Retinal pigment epithelial cell (primary cell): ENCODE measurements around the gene ZAP70.

ENCODE experiments used
- DNase-seq: peaks from one replicate; pipeline ENCODE4 v3.0.0-alpha.2; 2010; ENCODE audit warnings: low read depth
- H3K4me3 ChIP-seq: 2 replicates; pipeline ENCODE4 v1.5.1; 2011; ENCODE audit warnings: mild to moderate bottlenecking, low read length, control low read depth, moderate library complexity
- TF ChIP-seq, protein P1 (sequence below): conservative IDR thresholded peaks from 2 replicates; pipeline ENCODE4 v1.5.1; 2011; ENCODE audit warnings: low read depth, low read length, control low read depth, inconsistent platforms

Gene ZAP70

DNA sequence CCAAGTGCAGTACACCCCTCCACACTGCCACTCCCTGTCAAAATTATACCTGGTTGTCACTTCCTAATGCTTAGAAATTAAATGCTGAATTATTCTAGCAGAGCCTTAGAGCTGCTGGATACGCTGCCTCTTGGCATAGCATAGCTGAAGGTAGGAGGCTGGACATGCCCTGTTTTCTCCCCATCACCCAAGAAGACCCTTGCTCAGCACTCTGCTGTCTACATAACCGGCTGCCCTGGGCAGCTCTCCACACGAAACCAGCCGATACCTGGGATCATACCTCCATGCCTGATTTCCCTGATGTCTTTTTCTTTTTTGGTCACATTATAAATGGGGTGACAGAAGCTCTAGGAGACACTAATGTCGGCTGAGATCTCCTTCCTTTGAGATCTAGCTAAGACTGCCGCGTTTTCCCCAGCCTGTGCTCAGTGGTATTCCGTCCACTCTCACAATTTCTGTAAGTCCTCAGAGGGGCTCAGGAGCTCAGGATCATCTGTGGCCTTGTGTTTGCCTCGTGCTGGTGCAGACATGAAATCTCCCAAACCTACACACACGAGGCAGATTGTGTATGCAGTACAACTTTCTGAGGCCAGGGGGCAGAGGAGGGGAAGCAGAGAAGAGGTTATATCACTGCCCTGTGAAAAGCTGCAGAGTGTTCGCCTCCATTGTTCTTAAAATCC lies 13.5 kb upstream of the ZAP70 start:
- DNase-seq: peak; percentile 19
- H3K4me3 ChIP-seq: no peak overlapping the region
- TF ChIP-seq, protein P1, sequence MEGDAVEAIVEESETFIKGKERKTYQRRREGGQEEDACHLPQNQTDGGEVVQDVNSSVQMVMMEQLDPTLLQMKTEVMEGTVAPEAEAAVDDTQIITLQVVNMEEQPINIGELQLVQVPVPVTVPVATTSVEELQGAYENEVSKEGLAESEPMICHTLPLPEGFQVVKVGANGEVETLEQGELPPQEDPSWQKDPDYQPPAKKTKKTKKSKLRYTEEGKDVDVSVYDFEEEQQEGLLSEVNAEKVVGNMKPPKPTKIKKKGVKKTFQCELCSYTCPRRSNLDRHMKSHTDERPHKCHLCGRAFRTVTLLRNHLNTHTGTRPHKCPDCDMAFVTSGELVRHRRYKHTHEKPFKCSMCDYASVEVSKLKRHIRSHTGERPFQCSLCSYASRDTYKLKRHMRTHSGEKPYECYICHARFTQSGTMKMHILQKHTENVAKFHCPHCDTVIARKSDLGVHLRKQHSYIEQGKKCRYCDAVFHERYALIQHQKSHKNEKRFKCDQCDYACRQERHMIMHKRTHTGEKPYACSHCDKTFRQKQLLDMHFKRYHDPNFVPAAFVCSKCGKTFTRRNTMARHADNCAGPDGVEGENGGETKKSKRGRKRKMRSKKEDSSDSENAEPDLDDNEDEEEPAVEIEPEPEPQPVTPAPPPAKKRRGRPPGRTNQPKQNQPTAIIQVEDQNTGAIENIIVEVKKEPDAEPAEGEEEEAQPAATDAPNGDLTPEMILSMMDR: peak; percentile 87

DNA sequence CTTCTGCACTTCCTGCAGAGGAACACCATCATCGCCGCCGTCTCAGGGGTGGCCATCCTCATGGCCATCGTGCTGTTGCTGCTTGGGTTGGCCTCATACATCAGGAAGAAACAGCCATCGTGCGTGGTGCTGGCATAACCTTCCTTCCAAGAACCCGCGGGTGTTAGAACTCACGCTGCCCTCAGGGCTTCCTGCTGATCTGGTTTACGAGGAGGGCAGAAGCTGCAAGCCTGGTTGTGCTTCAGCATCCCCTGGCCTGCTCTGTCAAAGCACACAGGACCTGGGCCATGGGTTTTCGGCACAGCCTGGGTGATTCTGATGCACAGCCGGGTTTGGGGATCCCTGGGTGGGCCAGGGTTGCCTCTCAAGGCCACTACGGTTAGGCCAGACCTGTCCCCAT lies 12.2 kb upstream of the ZAP70 start:
- no peak for DNase-seq
- H3K4me3 ChIP-seq: no peak overlapping the region
- TF ChIP-seq, protein P1: no peak

DNA sequence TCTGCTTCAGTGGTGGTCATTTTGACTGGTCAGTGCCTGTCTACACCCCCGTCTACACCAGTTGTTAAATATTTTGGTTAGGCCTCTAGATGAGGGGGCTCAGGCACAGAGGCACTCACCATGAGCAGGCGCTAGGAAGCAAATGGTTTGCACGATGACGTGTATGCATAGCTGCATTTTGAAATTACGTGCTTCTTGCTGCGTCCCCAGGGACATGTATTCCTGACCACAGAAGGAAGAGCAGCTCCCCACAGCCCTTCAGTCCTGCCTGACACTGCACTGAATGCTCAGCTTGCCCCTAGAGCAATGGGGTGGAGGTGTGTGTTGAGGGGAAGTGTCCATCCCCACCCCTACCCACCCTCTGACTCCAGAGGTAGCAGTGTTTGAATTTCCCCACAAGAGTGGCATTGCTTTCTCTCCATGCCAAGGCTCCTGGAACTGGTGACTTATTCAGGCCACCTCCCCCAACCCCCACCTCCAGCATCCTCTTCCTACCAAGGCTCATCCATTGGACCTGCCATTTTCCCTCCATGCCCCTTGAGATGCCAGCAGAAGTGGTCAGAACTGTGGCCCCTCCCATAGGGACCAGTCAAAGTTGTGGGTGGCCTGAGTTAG lies 11.4 kb upstream of the ZAP70 start:
- no peak overlapping the region for H3K4me3 ChIP-seq
- no peak for DNase-seq
- TF ChIP-seq, protein P1: no peak

DNA sequence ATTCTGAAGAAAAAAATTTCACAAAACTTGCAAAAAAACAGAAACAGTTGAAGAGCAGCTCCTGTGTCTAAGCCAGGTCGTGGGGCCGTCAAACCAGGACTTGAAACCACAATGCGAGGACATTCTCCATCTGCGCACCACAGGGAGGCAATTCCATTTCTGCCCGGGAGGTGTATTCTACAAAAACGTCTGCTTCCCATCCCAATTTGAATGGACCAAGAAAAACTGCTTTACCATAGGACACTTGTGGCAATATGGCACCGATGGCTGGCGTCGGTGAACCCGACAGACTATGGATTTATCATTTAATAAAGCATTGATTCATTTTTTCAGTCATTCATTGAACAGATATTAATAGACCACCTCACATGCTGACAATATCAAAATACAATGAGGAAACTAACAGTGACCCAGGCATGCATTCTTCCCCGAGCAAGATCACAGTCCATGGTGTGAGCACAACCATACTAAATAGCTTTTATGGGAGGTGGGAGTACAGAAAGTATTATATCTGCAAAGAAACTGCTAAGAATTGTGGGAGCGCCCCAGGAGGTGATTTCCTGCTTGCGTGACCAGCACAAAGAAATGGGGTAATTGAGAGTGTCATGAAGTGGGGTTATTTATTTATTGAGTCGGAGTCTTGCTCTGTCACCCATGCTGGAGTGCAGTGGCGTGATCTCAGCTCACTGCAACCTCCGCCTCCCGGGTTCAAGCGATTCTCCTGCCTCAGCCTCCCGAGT lies 10.5 kb upstream of the ZAP70 start:
- DNase-seq: no peak
- no peak overlapping the region for H3K4me3 ChIP-seq
- TF ChIP-seq, protein P1: no peak

DNA sequence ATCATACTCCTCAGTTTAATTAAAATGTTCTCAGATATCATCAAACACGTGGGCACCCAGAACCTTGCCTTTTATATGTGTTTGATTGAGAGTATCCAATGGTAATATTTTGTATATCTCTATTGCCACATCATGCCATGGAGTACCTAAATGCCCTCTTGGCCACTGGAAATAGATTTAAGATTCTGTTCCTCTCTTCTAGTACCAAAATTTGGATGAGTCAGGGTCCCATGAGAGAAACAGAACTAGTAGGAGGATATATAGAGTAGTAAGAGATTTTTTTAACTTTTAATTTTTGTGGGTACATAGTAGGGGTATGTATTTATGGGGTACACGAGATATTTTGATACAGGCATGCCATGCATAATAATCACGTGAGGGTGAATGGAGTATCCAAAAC lies 9.6 kb upstream of the ZAP70 start:
- H3K4me3 ChIP-seq: no peak overlapping the region
- TF ChIP-seq, protein P1: no peak
- no peak for DNase-seq

DNA sequence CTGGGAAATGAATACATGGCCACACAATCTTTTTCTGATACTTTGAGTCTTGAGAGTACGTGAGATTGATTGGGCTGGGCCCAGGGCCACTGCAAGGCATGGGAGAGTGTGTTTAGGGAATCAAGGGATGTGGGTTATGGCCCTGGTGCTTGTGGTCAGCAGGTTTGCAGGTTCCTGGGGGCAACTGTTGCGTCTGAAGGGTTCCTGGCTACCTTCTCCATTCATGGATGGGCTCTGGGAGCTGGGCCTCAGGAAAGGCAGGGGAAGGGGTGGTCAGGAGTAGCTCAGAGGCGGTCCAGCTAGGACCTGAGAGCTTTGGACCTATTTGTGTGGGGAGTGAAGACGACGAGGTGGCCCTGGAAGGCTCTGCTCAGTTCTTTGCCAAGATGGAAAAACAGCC lies 8.4 kb upstream of the ZAP70 start:
- H3K4me3 ChIP-seq: no peak overlapping the region
- TF ChIP-seq, protein P1: no peak
- no peak for DNase-seq
